Epithelial cell of esophagus (primary cell): ENCODE results near the gene RPL18.

Experiments used
- DNase-seq: peaks from one replicate; pipeline ENCODE4 v3.0.0; 2010; ENCODE audit warnings: low read depth
- H3K4me3 ChIP-seq: 2 replicates; pipeline ENCODE4 v1.5.1; 2011; ENCODE audit warnings: mild to moderate bottlenecking, low read length, control low read depth
- CTCF ChIP-seq: IDR thresholded peaks from 2 replicates; pipeline ENCODE4 v1.5.1; 2011; ENCODE audit warnings: low read depth, mild to moderate bottlenecking, low read length, control low read depth, inconsistent platforms; ENCODE audit not compliant: insufficient read depth; ENCODE audit errors: missing control alignments

The RPL18 gene

DNA sequence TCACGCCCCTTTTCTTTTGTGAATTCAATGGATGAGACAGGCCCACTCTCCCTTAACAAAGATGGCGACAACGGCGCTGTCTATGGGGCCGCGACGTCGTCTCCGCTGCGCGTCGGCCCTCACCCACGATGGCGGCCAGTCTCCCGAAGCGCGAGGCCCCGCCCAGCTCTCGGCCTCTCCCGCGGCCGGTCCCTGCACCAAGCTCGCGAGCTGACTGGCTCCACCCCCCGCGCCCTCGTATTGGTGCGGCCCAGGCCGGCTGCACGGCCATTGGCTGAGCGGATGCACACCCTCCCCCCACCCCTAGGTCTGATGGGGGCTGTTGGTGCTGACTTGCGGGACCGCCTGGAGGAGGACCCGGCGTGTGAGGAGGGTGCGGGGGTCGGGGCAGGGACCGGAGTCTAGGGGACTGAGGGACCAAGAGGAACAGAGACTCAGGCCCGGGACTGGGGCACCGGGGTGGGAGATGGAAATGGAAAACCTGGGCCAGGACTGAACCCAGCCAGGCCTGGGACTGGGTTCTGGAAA lies 5.2 kb upstream of the RPL18 start:
- H3K4me3 ChIP-seq = peak overlapping the region; percentile 43
- DNase-seq = peak; percentile 98
- TF ChIP-seq CTCF = no peak

- no peak for DNase-seq
- H3K4me3 ChIP-seq = peak overlapping the region; percentile 43
- TF ChIP-seq CTCF = no peak
These were observed 4.6 kb upstream of the RPL18 start for GRCh38 chr19:48623556-48624066.

DNA sequence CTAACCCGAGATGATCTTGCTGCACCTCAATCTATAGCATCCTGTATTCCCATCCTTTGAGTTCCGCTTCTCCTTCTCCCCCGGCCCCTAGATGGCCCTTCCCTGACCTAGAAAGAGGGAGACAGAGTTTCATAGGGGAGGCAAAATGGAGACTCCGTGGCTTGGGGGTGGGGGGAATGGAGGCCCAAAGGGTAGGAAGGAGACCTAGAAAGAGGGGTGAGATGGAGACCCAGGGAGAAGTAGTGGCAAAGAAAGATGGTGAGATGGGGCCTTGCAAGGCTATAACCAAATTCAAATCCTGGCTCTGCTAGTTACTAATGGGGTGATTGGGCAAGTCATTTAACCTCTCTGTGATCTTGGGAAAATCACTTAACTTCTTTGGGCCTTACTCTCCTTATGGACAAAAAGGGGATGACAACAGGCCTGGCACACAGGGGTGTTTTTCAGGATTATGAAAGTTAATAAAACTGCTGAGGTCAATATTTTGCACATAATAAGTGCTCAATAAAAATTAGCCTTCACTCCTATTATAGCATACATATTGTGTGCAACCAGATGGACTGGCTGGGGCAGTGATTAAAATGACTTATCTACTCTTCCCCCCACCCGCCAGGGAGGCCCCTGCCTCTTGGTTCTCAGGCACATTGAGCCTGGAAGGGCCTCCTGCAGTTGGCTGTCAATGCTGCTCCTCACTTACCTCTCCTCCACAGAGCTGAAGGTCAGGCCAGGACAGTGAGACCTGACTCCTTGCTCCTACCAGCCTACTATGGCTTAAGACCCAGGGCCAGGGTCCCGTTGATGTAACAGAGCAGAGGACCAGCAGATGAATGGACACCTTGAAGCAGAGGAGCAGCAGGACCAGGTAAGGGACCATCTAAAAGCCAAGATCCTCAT lies 961 bp upstream of the RPL18 start:
- peak overlapping the region; percentile 94 for H3K4me3 ChIP-seq
- no peak for DNase-seq
- TF ChIP-seq CTCF = no peak

- peak overlapping the region; percentile 94 for H3K4me3 ChIP-seq
- TF ChIP-seq CTCF = no peak
- no peak for DNase-seq
These were observed 581 bp downstream of the RPL18 start for GRCh38 chr19:48618278-48618915.

- peak; percentile 49 for DNase-seq
- no peak for TF ChIP-seq CTCF
These were observed 1.6 kb downstream of the RPL18 start for GRCh38 chr19:48617146-48617937.

GRCh38 chr19:48616491-48617056 lies 2.4 kb downstream of the RPL18 start:
- no peak for TF ChIP-seq CTCF
- H3K4me3 ChIP-seq = peak overlapping the region; percentile 94
- no peak for DNase-seq

More at GRCh38 chr19:48617146-48617937, 1.6 kb downstream of the RPL18 start:
- H3K4me3 ChIP-seq = peak overlapping the region; percentile 94
